Keratinocyte (primary cell): ENCODE data around the gene C2orf80. TPM values are rescaled to one million over a fixed set of nuclear protein-coding genes. Genes with fewer than 3 reads are reported as not detected.

ENCODE experiments used
- DNase-seq: peaks from one replicate; pipeline ENCODE4 v3.0.0-alpha.2; 2011; ENCODE audit warnings: low read depth, missing footprints, low spot score
- FAIRE-seq: peaks from 2 replicates; lab custom pipeline; 2011; peaks lifted over from hg19 to GRCh38; lab: Jason Lieb, UNC
- H2AFZ ChIP-seq: 2 replicates; pipeline ENCODE4 v1.6.0; 2012; ENCODE audit warnings: low read length, control low read depth, inconsistent platforms; ENCODE audit not compliant: control insufficient read depth
- H3K27ac ChIP-seq: 2 replicates; pipeline ENCODE4 v1.5.1; 2011; ENCODE audit warnings: low read length; ENCODE audit not compliant: control insufficient read depth, insufficient read depth
- H3K27me3 ChIP-seq: 3 replicates; pipeline ENCODE4 v1.6.0; 2011; ENCODE audit warnings: low read length; ENCODE audit not compliant: control insufficient read depth, insufficient read depth; ENCODE audit errors: extremely low read depth
- H3K36me3 ChIP-seq, 2 experiments: 2 replicates in 1 of 2; 3 replicates in 1 of 2; pipeline ENCODE4 v1.5.1; 2011; ENCODE audit warnings: low read length in 2 of 2, mild to moderate bottlenecking in 1 of 2; ENCODE audit not compliant: control insufficient read depth in 2 of 2, insufficient read depth in 2 of 2; ENCODE audit errors: extremely low read depth in 1 of 2
- H3K4me1 ChIP-seq: 3 replicates; pipeline ENCODE4 v1.5.1; 2011; ENCODE audit warnings: low read length; ENCODE audit not compliant: control insufficient read depth, insufficient read depth; ENCODE audit errors: extremely low read depth
- H3K4me2 ChIP-seq: 3 replicates; pipeline ENCODE4 v1.6.0; 2011; ENCODE audit warnings: low read depth, low read length; ENCODE audit not compliant: control insufficient read depth, insufficient read depth; ENCODE audit errors: extremely low read depth
- H3K4me3 ChIP-seq, 3 experiments: fragments of 200-600 bp in 1 of 3; sonication (generic) in 1 of 3; 2 replicates in 2 of 3; 3 replicates in 1 of 3; pipeline ENCODE4 v1.5.1; 2011 to 2016; ENCODE audit warnings: low read length in 3 of 3, mild to moderate bottlenecking in 3 of 3, control low read depth in 2 of 3, inconsistent platforms in 1 of 3, low read depth in 1 of 3, mixed read lengths in 1 of 3, mixed run types in 1 of 3, moderate library complexity in 1 of 3; ENCODE audit not compliant: control insufficient read depth in 2 of 3, insufficient read depth in 2 of 3; ENCODE audit errors: extremely low read depth in 1 of 3
- H3K79me2 ChIP-seq: 2 replicates; pipeline ENCODE4 v1.6.0; 2012; ENCODE audit warnings: low read length; ENCODE audit not compliant: control insufficient read depth, insufficient read depth
- H3K9ac ChIP-seq: 3 replicates; pipeline ENCODE4 v1.6.0; 2011; ENCODE audit warnings: low read length; ENCODE audit not compliant: control insufficient read depth, insufficient read depth; ENCODE audit errors: extremely low read depth
- H3K9me1 ChIP-seq: 3 replicates; pipeline ENCODE4 v1.6.0; 2011; ENCODE audit warnings: low read length; ENCODE audit not compliant: control insufficient read depth, insufficient read depth; ENCODE audit errors: extremely low read depth
- H3K9me3 ChIP-seq: 2 replicates; pipeline ENCODE4 v1.5.1; 2012; ENCODE audit warnings: low read depth, low read length; ENCODE audit not compliant: control insufficient read depth
- H4K20me1 ChIP-seq: 3 replicates; pipeline ENCODE4 v1.6.0; 2011; ENCODE audit warnings: low read length; ENCODE audit not compliant: control insufficient read depth, insufficient read depth; ENCODE audit errors: extremely low read depth
- EZH2 ChIP-seq: IDR thresholded peaks from one replicate; pipeline ENCODE4 v1.6.1; 2012; ENCODE audit warnings: inconsistent platforms, mild to moderate bottlenecking, low read length, moderate library complexity
- dilution Hi-C: fragments of 300-500 bp; cut with MboI; formaldehyde crosslinking; loops from one replicate; pipeline ENCODE4 v1.7.0; 2020; ENCODE audit warnings: low sequenced_read_pairs; ENCODE audit not compliant: extremely low pct_ligation_motif_present
- polyA plus RNA-seq, 5 experiments: library from polyadenylated mRNA; depleted of rRNA in 3 of 5; stranded (reverse) in 3 of 5; stranded (forward) in 1 of 5; unstranded in 1 of 5; fragments of >200 nt; gene quantifications; 1 replicate in 1 of 5; 2 replicates in 3 of 5; 3 replicates in 1 of 5; pipeline versions ENCODE4 v1.2.1 to v1.2.3, GENCODE V29; 2011 to 2012; ENCODE audit warnings: missing spikeins in 2 of 5, low read depth in 1 of 5, low replicate concordance in 1 of 5
- TF ChIP-seq, protein P1 (sequence below), 3 experiments: IDR thresholded peaks in 1 of 3; conservative IDR thresholded peaks in 1 of 3; optimal IDR thresholded peaks in 1 of 3; 2 replicates in 2 of 3; 3 replicates in 1 of 3; pipeline versions ENCODE3 to v1.5.1; 2011; ENCODE audit warnings: low read length in 3 of 3, mild to moderate bottlenecking in 3 of 3, moderate library complexity in 2 of 3, control low read depth in 1 of 3, inconsistent platforms in 1 of 3; ENCODE audit not compliant: insufficient read depth in 2 of 3; ENCODE audit errors: extremely low read depth in 1 of 3

The C2orf80 gene
- polyA plus RNA-seq, 1 donor (not counting 4 experiments of a cell fraction or from before 2014, with no cell fraction given) = not detected

DNA sequence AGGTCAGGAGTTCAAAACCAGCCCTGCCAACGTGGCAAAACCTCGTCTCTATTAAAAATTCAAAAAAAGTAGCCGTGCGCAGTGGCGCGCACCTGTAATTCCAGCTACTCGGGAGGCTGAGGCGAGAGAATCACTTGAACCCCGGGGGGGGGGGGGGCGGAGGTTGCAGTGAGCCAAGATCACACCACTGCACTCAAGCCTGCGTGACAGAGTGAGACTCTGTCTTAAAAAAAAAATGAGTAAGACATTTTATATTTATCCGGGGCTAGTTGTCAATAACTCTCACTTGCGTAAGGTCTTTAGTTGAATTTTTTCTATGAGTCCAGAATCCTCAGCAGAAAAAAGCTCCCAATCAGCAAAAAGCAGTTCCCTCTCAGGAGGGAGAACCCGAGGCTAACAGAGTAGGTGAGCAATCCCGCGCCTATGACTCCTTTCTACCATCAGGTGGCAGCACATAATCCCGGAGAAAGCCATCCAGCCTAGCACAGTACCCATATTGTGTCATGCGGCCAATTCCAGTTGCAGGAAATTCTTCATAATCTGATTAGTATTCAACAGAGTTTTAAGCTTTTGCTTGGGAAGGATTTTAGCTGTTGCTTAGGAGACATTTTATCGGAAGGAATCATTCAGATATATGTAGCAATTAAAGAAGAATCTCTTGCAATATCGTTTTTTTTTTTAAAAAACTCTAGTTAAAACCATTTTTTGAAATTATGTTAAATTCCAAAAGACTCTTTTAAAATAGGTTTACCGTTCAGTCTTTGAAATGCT is 14.6 kb downstream of the C2orf80 start:
- Histone ChIP-seq H3K27ac (no peak overlapping the region), H2AFZ (peak overlapping the region; percentile 49), H3K36me3 (no peaks in the 10 kb centered on the region), H3K4me2 (peak overlapping the region; percentile 2), H3K79me2 (no peaks in the 10 kb centered on the region), H3K27me3 (no peaks in the 10 kb centered on the region), H3K4me3 (no peak overlapping the region), H3K9ac (no peak overlapping the region), H3K9me3 (no peaks in the 10 kb centered on the region), H4K20me1 (no peaks in the 10 kb centered on the region), H3K9me1 (no peaks in the 10 kb centered on the region), H3K4me1 (no peaks in the 10 kb centered on the region)
- dilution Hi-C loops = no loop called here
- peak; percentile 17 for DNase-seq
- no peak for TF ChIP-seq EZH2
- TF ChIP-seq, protein P1, sequence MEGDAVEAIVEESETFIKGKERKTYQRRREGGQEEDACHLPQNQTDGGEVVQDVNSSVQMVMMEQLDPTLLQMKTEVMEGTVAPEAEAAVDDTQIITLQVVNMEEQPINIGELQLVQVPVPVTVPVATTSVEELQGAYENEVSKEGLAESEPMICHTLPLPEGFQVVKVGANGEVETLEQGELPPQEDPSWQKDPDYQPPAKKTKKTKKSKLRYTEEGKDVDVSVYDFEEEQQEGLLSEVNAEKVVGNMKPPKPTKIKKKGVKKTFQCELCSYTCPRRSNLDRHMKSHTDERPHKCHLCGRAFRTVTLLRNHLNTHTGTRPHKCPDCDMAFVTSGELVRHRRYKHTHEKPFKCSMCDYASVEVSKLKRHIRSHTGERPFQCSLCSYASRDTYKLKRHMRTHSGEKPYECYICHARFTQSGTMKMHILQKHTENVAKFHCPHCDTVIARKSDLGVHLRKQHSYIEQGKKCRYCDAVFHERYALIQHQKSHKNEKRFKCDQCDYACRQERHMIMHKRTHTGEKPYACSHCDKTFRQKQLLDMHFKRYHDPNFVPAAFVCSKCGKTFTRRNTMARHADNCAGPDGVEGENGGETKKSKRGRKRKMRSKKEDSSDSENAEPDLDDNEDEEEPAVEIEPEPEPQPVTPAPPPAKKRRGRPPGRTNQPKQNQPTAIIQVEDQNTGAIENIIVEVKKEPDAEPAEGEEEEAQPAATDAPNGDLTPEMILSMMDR (optimal IDR thresholded peaks at IDR 0.05 in 1 of 3, IDR thresholded peaks at IDR 0.05 in 1 of 3, conservative IDR thresholded peaks at IDR 0.05 in 1 of 3; ENCODE audit: extremely low read depth in 1 of 3, insufficient read depth in 2 of 3, low read length in 3 of 3) = peak; percentile 87 to 97 (median 96)
- FAIRE-seq = peak; percentile 94

DNA sequence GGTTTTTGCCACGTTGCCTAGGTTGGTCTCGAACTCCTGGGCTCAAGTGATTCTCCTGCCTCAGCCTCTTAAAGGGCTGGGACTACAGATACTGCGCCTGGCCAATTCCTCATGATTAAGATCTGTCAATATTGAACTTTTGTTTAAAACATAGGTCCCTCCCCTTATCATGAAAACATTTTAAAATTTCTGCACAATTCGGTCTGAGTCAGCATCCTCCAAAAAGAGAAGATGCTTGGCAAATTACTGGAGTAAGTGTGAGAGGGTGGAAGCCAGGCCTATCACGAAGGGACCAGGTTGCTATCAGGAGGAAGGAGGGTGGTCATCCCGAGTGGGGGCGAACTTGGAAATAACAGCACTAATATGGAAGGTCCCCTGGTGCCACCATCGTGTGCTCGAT is 15.7 kb downstream of the C2orf80 start:
- H3K9ac ChIP-seq = no peak overlapping the region
- H2AFZ ChIP-seq = no peak overlapping the region
- no peak overlapping the region for H3K27ac ChIP-seq
- H3K9me1 ChIP-seq = no peaks in the 10 kb centered on the region
- dilution Hi-C loops = no loop called here
- TF ChIP-seq, protein P1 (optimal IDR thresholded peaks at IDR 0.05 in 1 of 3, IDR thresholded peaks at IDR 0.05 in 1 of 3, conservative IDR thresholded peaks at IDR 0.05 in 1 of 3; ENCODE audit: extremely low read depth in 1 of 3, insufficient read depth in 2 of 3, low read length in 3 of 3) = no peak
- no peak for TF ChIP-seq EZH2
- H3K4me3 ChIP-seq = no peak overlapping the region
- H3K4me1 ChIP-seq = no peaks in the 10 kb centered on the region
- no peak for DNase-seq
- no peaks in the 10 kb centered on the region for H3K79me2 ChIP-seq
- H3K9me3 ChIP-seq = no peaks in the 10 kb centered on the region
- H4K20me1 ChIP-seq = no peaks in the 10 kb centered on the region
- H3K4me2 ChIP-seq = no peak overlapping the region
- no peak for FAIRE-seq
- no peaks in the 10 kb centered on the region for H3K36me3 ChIP-seq
- H3K27me3 ChIP-seq = no peaks in the 10 kb centered on the region
